Activated CD8-positive, alpha-beta memory T cell treated with anti-CD3 and anti-CD28 coated beads, Interleukin-2, amount 50 U/mL, for 24 hours (primary cell): ENCODE results near the gene RASGEF1B.

Experiments
- DNase-seq: peaks from one replicate; pipeline ENCODE4 v3.0.0-alpha.2; 2020; ENCODE audit errors: extremely low read depth

Gene RASGEF1B

GRCh38 chr4:81465406-81466340, 6.0 kb downstream of the RASGEF1B start:
- DNase-seq: no peak

DNA sequence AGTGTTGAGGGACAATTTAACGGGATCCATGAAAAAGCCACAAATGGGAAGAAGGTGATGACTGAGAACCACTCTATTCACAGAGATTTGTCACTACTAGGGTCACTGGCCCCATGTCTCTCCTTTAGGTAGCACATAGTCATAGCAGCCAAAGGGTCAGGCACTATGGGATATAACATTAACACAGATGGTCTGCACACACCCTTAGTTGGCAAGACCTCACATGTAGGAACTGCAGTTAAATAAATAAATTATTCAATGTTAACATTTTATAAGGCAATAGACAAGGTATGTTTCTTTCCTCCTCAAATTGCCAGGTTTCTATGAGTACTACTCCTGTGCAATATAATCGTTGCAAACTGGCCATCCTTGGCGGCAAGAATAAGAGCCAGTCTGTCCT, 10.9 kb downstream of the RASGEF1B start:
- DNase-seq: no peak

- DNase-seq: no peak
Observed at GRCh38 chr4:81460191-81460701, 11.5 kb downstream of the RASGEF1B start.

GRCh38 chr4:81459228-81459627, 12.5 kb downstream of the RASGEF1B start:
- no peak for DNase-seq

DNA sequence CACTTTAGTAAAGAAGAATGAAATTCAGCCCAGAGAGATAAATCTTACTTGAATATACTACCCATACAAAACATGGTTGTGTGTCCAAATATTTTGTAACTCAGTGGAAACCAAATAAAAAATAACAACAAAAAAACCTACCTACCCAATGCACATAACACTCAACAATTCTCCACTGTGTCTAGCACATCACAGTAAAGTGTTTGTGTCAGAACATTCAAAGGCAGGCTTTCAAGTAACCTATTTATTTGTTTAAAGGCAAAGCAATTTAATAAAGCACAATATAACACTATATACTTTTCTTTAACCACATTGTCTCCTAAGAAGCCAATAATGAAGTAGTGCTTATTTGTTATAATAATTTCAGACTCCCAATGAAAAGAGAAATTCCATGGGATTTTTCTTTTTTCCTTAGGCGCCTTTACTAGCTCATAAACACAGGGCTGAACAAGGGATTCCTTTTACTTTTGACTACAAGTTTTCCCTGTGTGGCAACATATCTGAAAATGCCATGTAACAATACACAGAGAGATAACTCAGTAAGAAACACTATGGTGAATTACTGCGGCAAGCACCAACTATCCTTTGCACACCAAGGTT, 13.7 kb downstream of the RASGEF1B start:
- no peak for DNase-seq

DNA sequence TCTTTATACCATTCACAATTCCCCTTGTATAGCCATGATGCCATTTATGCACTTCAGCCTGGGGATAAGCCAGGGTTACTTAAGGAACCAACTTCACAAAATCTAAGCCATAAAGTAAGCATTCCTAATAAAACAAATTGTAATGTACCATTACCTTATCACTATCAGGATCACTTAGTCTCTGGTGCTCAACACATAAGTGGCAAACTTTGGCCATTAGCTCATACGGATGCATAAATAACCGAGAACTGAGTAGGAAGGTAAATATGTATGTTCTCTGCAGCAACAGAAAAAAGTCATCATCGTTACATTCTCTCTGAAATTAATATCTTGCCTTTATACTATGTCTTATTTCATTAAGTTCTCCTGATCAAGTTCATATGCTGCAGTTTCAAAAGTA, 14.4 kb downstream of the RASGEF1B start:
- no peak for DNase-seq

- no peak for DNase-seq
Observed at GRCh38 chr4:81455897-81456296, 15.8 kb downstream of the RASGEF1B start.

- no peak for DNase-seq
Observed at GRCh38 chr4:81454948-81455347, 16.8 kb downstream of the RASGEF1B start.

DNA sequence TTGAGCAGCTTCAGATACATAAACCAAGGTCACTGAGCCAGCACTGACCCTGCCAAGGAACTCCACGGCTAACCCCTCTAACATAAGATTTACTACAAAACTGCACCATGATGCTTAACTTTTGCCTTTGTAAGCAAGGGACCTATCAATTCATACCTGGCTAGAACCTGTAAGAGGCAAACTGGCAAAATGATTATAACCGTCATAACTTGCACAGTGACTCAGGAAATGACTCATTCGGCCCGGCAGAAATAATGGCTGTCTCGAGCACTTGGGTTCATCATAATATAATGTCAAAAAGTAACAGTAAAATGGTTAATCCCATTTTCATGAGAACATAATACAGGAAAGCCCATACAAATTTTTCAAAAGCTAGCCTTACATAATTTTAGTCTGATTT, 17.2 kb downstream of the RASGEF1B start:
- DNase-seq: no peak

DNA sequence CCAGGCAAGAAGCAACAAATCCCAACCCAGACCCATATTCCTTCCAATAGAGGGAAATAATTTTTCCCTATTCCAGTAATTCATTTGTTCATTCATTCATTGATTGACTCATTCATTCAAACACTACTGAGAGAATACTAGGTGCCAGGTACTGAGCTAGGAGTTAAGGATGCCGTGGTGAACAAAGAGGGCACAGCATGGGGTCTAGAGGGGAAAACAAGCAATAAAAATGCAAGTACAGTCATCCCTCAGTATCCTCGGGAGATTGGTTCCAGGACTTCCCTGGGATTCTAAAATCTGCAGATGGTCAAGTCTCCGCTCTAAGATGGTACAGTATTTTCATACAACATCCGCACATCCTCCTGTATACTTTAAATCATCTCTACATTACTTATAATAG, 18.7 kb downstream of the RASGEF1B start:
- no peak for DNase-seq

- no peak for DNase-seq
Observed at GRCh38 chr4:81452452-81453006, 19.2 kb downstream of the RASGEF1B start.

- no peak for DNase-seq
Observed at GRCh38 chr4:81449015-81449414, 22.7 kb downstream of the RASGEF1B start.

GRCh38 chr4:81447566-81448229, 24.0 kb downstream of the RASGEF1B start:
- no peak for DNase-seq

GRCh38 chr4:81446634-81447033, 25.1 kb downstream of the RASGEF1B start:
- DNase-seq: no peak

DNA sequence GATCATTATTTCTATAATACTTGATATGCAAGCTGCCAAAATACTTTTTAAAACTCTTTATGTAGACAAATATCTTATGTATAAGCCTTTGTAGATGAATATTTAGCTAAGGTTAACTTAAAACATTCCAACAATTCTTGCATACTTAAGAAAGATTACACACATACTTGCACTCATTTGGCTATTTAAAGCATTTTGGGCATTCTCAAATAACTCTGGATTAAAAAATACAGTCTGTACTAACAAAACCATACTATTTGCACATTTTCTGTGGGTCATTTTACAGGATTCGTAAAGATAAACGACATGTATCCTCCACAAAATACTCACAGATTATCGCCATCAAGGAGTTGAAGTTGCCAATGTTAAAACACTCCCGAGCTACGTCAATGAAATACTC, 26.5 kb downstream of the RASGEF1B start:
- DNase-seq: no peak

- DNase-seq: no peak
Observed at GRCh38 chr4:81442484-81443085, 29.1 kb downstream of the RASGEF1B start.

GRCh38 chr4:81440949-81441348, 30.8 kb downstream of the RASGEF1B start:
- no peak for DNase-seq

DNA sequence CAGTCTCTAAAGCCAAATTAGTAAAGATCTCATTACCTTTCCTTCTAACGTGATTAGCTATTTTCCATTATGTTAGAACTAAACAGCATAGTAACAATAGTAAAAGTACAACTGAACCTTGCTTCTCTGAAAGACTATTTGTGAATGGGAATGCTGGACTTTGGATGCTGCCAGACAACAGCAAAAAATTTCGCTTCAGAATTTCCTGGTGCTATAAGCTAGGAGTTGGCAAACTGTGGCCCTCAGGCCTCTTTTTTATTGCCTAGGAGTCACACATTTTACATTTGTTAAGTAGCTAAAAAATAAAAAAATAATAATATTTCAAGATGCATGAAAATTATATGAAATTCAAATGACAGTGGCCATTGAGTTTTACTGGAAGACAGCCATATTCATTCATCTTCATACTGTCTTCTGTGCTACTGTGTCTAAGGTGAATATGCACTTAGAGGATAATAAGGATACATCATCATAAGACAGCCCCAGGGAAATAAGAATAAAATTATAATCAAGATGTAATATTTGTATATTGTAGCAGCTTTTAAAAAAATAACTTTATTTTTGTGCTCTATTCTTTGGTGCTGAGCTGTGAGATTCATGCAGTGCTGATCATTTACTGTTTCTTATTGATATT, 34.6 kb downstream of the RASGEF1B start:
- DNase-seq: no peak

DNA sequence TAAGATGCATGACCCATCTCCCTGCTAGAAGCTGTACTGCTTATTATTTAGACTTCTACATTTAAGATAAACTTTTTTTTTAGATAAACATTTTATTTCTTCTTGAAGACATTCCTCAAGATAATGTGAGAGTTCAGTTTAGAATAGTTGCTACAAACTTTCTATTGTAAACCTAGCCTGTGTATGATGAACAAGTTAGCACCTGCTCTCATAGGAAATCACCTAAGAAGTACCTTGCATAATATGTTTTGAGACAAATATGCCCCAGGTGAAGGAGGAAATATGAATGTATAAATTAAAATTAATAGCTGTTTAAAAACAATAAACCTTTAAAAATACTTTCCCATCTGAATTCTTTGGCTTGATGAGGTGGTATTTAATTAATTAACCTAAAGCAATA, 35.6 kb downstream of the RASGEF1B start:
- DNase-seq: no peak

DNA sequence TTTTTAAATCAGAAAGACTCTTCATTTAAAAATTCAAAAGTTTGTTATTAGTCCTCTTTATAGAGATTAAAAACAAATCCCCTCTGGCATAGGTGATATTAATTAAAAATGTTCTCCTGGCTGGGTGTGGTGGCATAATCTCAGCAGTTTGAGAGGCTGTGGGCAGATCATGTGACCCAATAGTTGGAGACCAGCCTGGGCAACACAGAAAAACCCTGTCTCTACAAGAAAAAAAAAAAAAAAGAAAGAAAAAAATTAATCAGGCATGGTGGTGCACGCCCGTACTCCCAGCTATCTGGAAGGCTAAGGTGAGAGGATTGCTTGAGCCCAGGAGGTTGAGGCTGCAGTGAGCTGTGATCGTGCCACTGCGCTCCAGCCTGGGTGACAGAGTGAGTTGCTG, 38.9 kb downstream of the RASGEF1B start:
- no peak for DNase-seq

DNA sequence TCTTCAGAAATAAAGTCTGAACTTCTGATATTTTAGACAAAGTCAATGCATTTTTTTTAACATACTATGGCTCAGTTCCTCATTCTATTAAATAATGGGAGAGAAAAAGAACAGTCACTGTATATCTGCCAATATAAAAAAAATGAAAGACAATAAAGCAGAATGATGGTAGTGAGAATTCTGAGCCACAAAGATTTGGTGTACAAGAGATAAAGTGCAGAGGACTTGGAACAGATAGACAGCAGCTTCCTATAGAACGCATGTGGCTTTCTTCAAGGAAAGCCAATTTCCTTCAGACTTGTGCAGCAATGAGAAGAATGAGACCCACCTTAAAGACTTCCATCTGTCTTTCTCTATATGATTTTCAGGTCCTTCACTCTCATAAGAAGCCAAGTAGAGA, 39.7 kb downstream of the RASGEF1B start:
- DNase-seq: no peak
